ENCODE results near the gene TFR2. TPM values are rescaled to one million over a fixed set of nuclear protein-coding genes. Genes with fewer than 3 reads are reported as not detected.

Gene TFR2
- total RNA-seq, 1 experiment from 2014 or later, result 6.2 TPM

DNA sequence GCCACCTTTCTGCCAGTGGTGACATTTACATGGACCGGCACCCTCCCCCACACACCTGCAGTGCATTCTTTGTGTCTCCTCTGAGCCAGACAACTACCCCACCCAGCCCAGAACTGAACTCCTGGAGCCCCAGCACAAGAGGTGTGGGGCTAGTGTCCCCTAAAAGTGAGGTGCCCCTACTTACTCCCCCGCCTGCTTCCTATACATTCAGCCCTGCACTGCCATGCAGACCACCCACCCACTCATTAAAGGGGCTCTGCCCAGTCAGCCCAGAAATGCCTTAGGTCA lies 69.6 kb downstream of the TFR2 start:
- Histone ChIP-seq H3K4me2 (no peak overlapping the region), H3K27me3 (ENCODE audit: insufficient read depth, low read depth) (no peaks in the 10 kb centered on the region), H3K27ac (no peak overlapping the region), H2AFZ (no peak overlapping the region), H3K36me3 (ENCODE audit: low read depth) (no peaks in the 10 kb centered on the region), H3K9me3 (ENCODE audit: insufficient read depth, low read depth) (no peaks in the 10 kb centered on the region), H3K9me2 (ENCODE audit: insufficient read depth) (no peaks in the 10 kb centered on the region), H3K79me2 (ENCODE audit: low read depth) (no peaks in the 10 kb centered on the region), H3K4me1 (replicated peaks; ENCODE audit: insufficient read depth) (no peaks in the 10 kb centered on the region), H3F3A (ENCODE audit: insufficient read depth, low read depth) (peaks cover 11% of the 10 kb centered on the region), H3K4me3 (no peak overlapping the region), H4K20me1 (ENCODE audit: insufficient read depth) (no peaks in the 10 kb centered on the region)
- ChIA-PET CTCF (interaction anchor here (0.6 to 1.1 kb wide), 2 partner anchors 17 to 33 kb away, joined by 4 to 6 read pairs; partner anchors contain the start of gene AGFG2), POLR2A (ENCODE audit: unreplicated experiment) (interaction anchor here (0.7 kb wide), 1 partner anchor 13 kb away, joined by 3 read pairs; no protein-coding TSS in a partner anchor)
- intact Hi-C loops (cut with micrococcal nuclease; ENCODE audit: unreplicated experiment), result no loop called here
- no peak for DNase-seq
- no TSS peak for BruUV-seq (replicated peaks)
- TF ChIP-seq, protein P1, sequence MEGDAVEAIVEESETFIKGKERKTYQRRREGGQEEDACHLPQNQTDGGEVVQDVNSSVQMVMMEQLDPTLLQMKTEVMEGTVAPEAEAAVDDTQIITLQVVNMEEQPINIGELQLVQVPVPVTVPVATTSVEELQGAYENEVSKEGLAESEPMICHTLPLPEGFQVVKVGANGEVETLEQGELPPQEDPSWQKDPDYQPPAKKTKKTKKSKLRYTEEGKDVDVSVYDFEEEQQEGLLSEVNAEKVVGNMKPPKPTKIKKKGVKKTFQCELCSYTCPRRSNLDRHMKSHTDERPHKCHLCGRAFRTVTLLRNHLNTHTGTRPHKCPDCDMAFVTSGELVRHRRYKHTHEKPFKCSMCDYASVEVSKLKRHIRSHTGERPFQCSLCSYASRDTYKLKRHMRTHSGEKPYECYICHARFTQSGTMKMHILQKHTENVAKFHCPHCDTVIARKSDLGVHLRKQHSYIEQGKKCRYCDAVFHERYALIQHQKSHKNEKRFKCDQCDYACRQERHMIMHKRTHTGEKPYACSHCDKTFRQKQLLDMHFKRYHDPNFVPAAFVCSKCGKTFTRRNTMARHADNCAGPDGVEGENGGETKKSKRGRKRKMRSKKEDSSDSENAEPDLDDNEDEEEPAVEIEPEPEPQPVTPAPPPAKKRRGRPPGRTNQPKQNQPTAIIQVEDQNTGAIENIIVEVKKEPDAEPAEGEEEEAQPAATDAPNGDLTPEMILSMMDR (conservative IDR thresholded peaks at IDR 0.05), result no peak
- TF ChIP-seq EZH2 (IDR thresholded peaks at IDR 0.05; ENCODE audit: low read depth), result no peak

DNA sequence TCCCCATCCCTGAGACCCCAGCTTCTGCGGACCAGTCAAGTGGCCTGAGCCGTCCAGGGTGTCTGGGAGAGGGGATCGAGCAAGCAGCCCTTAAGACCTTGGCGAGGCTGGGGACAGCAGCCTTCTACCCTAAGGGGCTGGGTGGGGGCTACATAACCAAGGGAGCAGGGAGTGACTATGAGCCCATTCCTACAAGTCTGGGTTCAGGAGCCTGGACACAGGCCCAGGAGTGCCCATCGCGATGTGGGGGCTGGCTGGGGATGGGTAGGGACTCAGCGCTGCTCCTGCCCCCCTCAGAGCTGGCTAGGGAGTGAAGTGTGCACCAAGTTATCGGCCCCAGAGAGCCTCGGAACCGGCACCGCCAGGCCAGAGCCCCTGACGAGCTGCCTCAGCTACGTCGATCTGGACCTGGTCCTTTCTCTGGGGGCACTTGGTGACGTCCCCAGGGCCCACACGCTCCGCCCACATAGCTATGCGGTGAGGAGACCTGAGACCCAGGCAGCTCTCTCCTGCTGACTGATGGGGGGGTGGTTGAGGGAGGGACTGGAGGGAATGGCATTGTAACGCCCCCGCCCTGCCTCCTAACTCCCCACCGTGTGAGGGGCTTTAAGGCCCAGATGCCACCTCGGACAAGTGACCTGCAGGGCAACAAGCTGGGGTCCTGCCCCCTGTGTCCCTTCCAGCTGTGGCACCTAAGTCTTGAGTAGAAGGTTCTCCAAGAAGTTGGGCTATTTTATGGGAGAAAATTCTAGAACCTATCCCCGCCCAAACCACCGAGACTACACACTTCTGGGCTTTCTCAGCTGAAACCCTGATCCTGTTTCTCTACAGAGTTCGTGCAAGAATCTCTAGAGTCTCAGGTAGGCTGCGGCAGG lies 70.2 kb downstream of the TFR2 start:
- Histone ChIP-seq H3K27me3 (ENCODE audit: insufficient read depth, low read depth) (no peaks in the 10 kb centered on the region), H4K20me1 (ENCODE audit: insufficient read depth) (no peaks in the 10 kb centered on the region), H3K9me3 (ENCODE audit: insufficient read depth, low read depth) (no peaks in the 10 kb centered on the region), H3K4me2 (no peak overlapping the region), H3F3A (ENCODE audit: insufficient read depth, low read depth) (peaks cover 12% of the 10 kb centered on the region), H3K27ac (no peak overlapping the region), H2AFZ (no peak overlapping the region), H3K4me1 (replicated peaks; ENCODE audit: insufficient read depth) (no peaks in the 10 kb centered on the region), H3K79me2 (ENCODE audit: low read depth) (no peaks in the 10 kb centered on the region), H3K9me2 (ENCODE audit: insufficient read depth) (no peaks in the 10 kb centered on the region), H3K4me3 (no peak overlapping the region), H3K36me3 (ENCODE audit: low read depth) (no peaks in the 10 kb centered on the region)
- intact Hi-C loops (cut with micrococcal nuclease; ENCODE audit: unreplicated experiment), result no loop called here
- DNase-seq, result peak in 1 of 2 experiments; percentile 32
- no peak for TF ChIP-seq EZH2 (IDR thresholded peaks at IDR 0.05; ENCODE audit: low read depth)
- TF ChIP-seq, protein P1 (conservative IDR thresholded peaks at IDR 0.05), result no peak
- POLR2A ChIA-PET (ENCODE audit: unreplicated experiment), result interaction anchor here (0.6 to 0.9 kb wide), 4 partner anchors 13 to 325 kb away, joined by 3 to 18 read pairs (median 10); partner anchors contain the start of genes ACHE, FBXO24 and LRCH4
- BruUV-seq (replicated peaks), result no TSS peak
- CTCF ChIA-PET, result interaction anchor here (0.5 to 1.1 kb wide), 5 partner anchors 11 to 394 kb away, joined by 3 to 22 read pairs (median 6); partner anchors contain the start of genes AGFG2 and STAG3

Other genes with a start within 250 kb of the TFR2 start
- gene ZCWPW1, start 212.8 kb downstream of the TFR2 start, total RNA-seq (2021), result 7.4 TPM in 2 replicates
- 62.6 and 70.3 TPM in 2 replicates for gene MEPCE, start 211.7 kb downstream of the TFR2 start, total RNA-seq (2021)
- 49.1 and 67.6 TPM in 2 replicates for gene PPP1R35, start 205.1 kb downstream of the TFR2 start, total RNA-seq (2021)
- gene SPACDR, start 177.3 kb downstream of the TFR2 start, total RNA-seq (2021), result 1.4 and 4.2 TPM in 2 replicates
- 68.8 and 79.8 TPM in 2 replicates for gene TSC22D4, start 162.3 kb downstream of the TFR2 start, total RNA-seq (2021)
- gene NYAP1, start 157.6 kb downstream of the TFR2 start, total RNA-seq (2021), result 1.3 and 1.9 TPM in 2 replicates
- 30.4 and 35.2 TPM in 2 replicates for gene AGFG2, start 102.3 kb downstream of the TFR2 start, total RNA-seq (2021)
- gene SAP25, start 67.7 kb downstream of the TFR2 start, total RNA-seq (2021), result 11.0 and 15.3 TPM in 2 replicates
- 86.6 and 89.6 TPM in 2 replicates for gene LRCH4, start 55.4 kb downstream of the TFR2 start, total RNA-seq (2021)
- gene FBXO24, start 55.2 kb downstream of the TFR2 start, total RNA-seq (2021), result 2.7 and 4.6 TPM in 2 replicates
- gene PCOLCE, start 39.2 kb downstream of the TFR2 start, total RNA-seq (2021), result 25.1 and 35.2 TPM in 2 replicates
- gene MOSPD3, start 29.0 kb downstream of the TFR2 start, total RNA-seq (2021), result 38.1 and 38.8 TPM in 2 replicates
- not detected in 2 replicates for gene ACTL6B, start 14.9 kb upstream of the TFR2 start, total RNA-seq (2021)
- 299 and 326 TPM in 2 replicates for gene GNB2, start 32.2 kb upstream of the TFR2 start, total RNA-seq (2021)
- 55.1 and 64.2 TPM in 2 replicates for gene GIGYF1, start 52.7 kb upstream of the TFR2 start, total RNA-seq (2021)
- gene POP7, start 64.6 kb upstream of the TFR2 start, total RNA-seq (2021), result 59.4 and 62.7 TPM in 2 replicates
- gene EPO, start 78.9 kb upstream of the TFR2 start, total RNA-seq (2021), result 0.30 and 0.44 TPM in 2 replicates
- gene ZAN, start 92.0 kb upstream of the TFR2 start, total RNA-seq (2021), result not detected in 2 replicates
- 79.4 and 94.6 TPM in 2 replicates for gene EPHB4, start 186.0 kb upstream of the TFR2 start, total RNA-seq (2021)
- gene SLC12A9, start 211.2 kb upstream of the TFR2 start, total RNA-seq (2021), result 34.7 and 36.7 TPM in 2 replicates
- gene TRIP6, start 225.8 kb upstream of the TFR2 start, total RNA-seq (2021), result 89.3 and 91.4 TPM in 2 replicates
- 116 and 144 TPM in 2 replicates for gene SRRT, start 233.6 kb upstream of the TFR2 start, total RNA-seq (2021)
- 2.7 and 2.8 TPM in 2 replicates for gene UFSP1, start 248.2 kb upstream of the TFR2 start, total RNA-seq (2021)